NT2/D1 (cell line): ENCODE results near the gene OAS3.

Experiments
- SUZ12 ChIP-seq: IDR thresholded peaks from 2 replicates; pipeline ENCODE4 v1.6.1; 2011; ENCODE audit not compliant: insufficient read length, insufficient read depth; ENCODE audit errors: extremely low read depth
- YY1 ChIP-seq: IDR thresholded peaks from 2 replicates; pipeline ENCODE4 v1.6.1; 2011; ENCODE audit not compliant: insufficient read length, insufficient read depth

- no peak for TF ChIP-seq YY1
- TF ChIP-seq SUZ12: no peak
Measured at GRCh38 chr12:112964067-112964670, 25.9 kb downstream of the OAS3 start.
